GM12801 (cell line): ENCODE measurements around the gene GLCCI1.

Experiments used
- CTCF ChIP-seq: IDR thresholded peaks from one replicate; pipeline ENCODE4 v1.5.1; 2011; ENCODE audit warnings: control low read depth; ENCODE audit not compliant: insufficient read length; ENCODE audit errors: extremely low read depth

The GLCCI1 gene

GRCh38 chr7:8119262-8119661, 150.7 kb downstream of the GLCCI1 start:
- TF ChIP-seq CTCF, result no peak

GRCh38 chr7:8120390-8121058, 151.9 kb downstream of the GLCCI1 start:
- no peak for TF ChIP-seq CTCF

- no peak for TF ChIP-seq CTCF
Observed at GRCh38 chr7:8121243-8121642, 152.6 kb downstream of the GLCCI1 start.

- TF ChIP-seq CTCF, result no peak
Observed at GRCh38 chr7:8125680-8126444, 157.3 kb downstream of the GLCCI1 start.

- TF ChIP-seq CTCF, result no peak
Observed at GRCh38 chr7:8126601-8127167, 158.1 kb downstream of the GLCCI1 start.

GRCh38 chr7:8128449-8129317, 160.1 kb downstream of the GLCCI1 start:
- TF ChIP-seq CTCF, result no peak

- TF ChIP-seq CTCF, result no peak
Observed at GRCh38 chr7:8129318-8129659, 160.7 kb downstream of the GLCCI1 start.
